ENCODE measurements around the gene PACRG. TPM values are rescaled to one million over a fixed set of nuclear protein-coding genes. Genes with fewer than 3 reads are reported as not detected.

The PACRG gene
- total and polyA plus RNA-seq, 2 of the 4 experiments (the other 2 are of a cell fraction), result not detected

DNA sequence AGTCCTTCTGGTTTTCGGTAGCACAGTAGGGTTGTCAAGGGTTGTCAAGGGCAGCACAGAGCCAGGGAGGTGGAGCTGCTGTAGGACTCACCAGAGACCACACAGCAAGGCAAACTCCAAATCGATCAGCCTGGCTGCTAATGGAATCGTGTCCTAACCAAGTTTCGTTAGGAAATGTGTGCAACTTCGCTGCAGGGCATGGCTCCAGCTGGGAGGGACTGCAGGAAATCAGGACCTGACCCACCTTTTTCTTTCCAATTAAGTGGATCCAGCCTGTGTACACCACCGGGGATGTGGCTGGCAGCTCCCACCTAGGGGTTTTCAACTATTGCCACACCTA, 435.1 kb downstream of the PACRG start:
- H2AK5ac ChIP-seq (ENCODE audit: low read depth, low read length), result no peak overlapping the region
- POLR2A ChIA-PET (ENCODE audit: unreplicated experiment), result no interaction called here
- H3K4me2 ChIP-seq (ENCODE audit: low read depth, low read length), result no peak overlapping the region
- no peak overlapping the region for H4K91ac ChIP-seq (ENCODE audit: insufficient read depth, low read depth, low read length)
- no peaks in the 10 kb centered on the region for H3K9me1 ChIP-seq (ENCODE audit: insufficient read depth, low read length)
- ATAC-seq (ENCODE audit: low read depth), result no peak
- H3K4ac ChIP-seq (ENCODE audit: low read depth, low read length), result no peak overlapping the region
- no peak overlapping the region for H2BK5ac ChIP-seq (ENCODE audit: low read depth, low read length, poor library complexity, severe bottlenecking)
- no peak overlapping the region for H3K27ac ChIP-seq (ENCODE audit: insufficient read depth, low read length)
- no peaks in the 10 kb centered on the region for H4K20me1 ChIP-seq (ENCODE audit: insufficient read depth, low read length)
- no peak overlapping the region for H3K9ac ChIP-seq (ENCODE audit: low read depth, low read length)
- peaks cover 22% of the 10 kb centered on the region for H3K9me3 ChIP-seq (ENCODE audit: control insufficient read depth, insufficient read depth, low read length)
- no peak overlapping the region for H4K8ac ChIP-seq (ENCODE audit: low read depth in 2 of 2, low read length in 2 of 2)
- H3K56ac ChIP-seq (ENCODE audit: extremely low read depth, insufficient read depth, low read length), result no peak overlapping the region
- no peak overlapping the region for H2BK20ac ChIP-seq (ENCODE audit: low read depth, low read length)
- CTCF ChIA-PET, result no interaction called here
- H2BK120ac ChIP-seq (ENCODE audit: low read depth, low read length), result no peak overlapping the region
- no peak overlapping the region for H3K18ac ChIP-seq (ENCODE audit: low read depth, low read length)
- TF ChIP-seq RFX5 (IDR thresholded peaks at IDR 0.05; ENCODE audit: low read depth, low read length), result no peak
- TF ChIP-seq BHLHE40 (IDR thresholded peaks at IDR 0.05; ENCODE audit: low read depth, low read length), result no peak
- H3K4me3 ChIP-seq (ENCODE audit: insufficient read depth, low read depth, low read length), result no peak overlapping the region
- intact Hi-C loops (cut with micrococcal nuclease), result no loop called here
- H4K5ac ChIP-seq (ENCODE audit: low read depth, low read length), result no peak overlapping the region
- H3K27me3 ChIP-seq (ENCODE audit: control insufficient read depth, insufficient read depth, low read length), result no peaks in the 10 kb centered on the region
- 35% methylated on average over 4 of the region's 6 CpGs; no CpG with 5 or more reads in 1 of the 2 experiments for WGBS, 2 experiments (ENCODE audit: extremely low coverage in 2 of 2, insufficient read length in 1 of 2)
- H3K14ac ChIP-seq (replicated peaks; ENCODE audit: low read depth, low read length), result no peak overlapping the region
- H3K23ac ChIP-seq (ENCODE audit: low read depth, low read length), result no peak overlapping the region
- in situ Hi-C loops (cut with MboI; ENCODE audit: low sequenced_read_pairs), result no loop called here
- H2AK9ac ChIP-seq (replicated peaks; ENCODE audit: low read depth, low read length, poor library complexity), result no peak overlapping the region
- dilution Hi-C loops (cut with HindIII; ENCODE audit: low sequenced_read_pairs, unreplicated experiment), result no loop called here
- BruUV-seq (replicated peaks), result no TSS peak
- DNase-seq, result no peak
- H3K36me3 ChIP-seq (ENCODE audit: control insufficient read depth, insufficient read depth, low read length), result no peaks in the 10 kb centered on the region
- no peaks in the 10 kb centered on the region for H3K79me1 ChIP-seq (ENCODE audit: low read depth in 1 of 2, low read length in 2 of 2)
- no peaks in the 10 kb centered on the region for H3K4me1 ChIP-seq (ENCODE audit: control insufficient read depth, insufficient read depth, low read length)
- H2BK15ac ChIP-seq (ENCODE audit: low read depth, low read length), result no peak overlapping the region
- no peak overlapping the region for H2AFZ ChIP-seq (replicated peaks; ENCODE audit: low read length, poor library complexity)
